ENCODE data around the gene SOD3.

DNA sequence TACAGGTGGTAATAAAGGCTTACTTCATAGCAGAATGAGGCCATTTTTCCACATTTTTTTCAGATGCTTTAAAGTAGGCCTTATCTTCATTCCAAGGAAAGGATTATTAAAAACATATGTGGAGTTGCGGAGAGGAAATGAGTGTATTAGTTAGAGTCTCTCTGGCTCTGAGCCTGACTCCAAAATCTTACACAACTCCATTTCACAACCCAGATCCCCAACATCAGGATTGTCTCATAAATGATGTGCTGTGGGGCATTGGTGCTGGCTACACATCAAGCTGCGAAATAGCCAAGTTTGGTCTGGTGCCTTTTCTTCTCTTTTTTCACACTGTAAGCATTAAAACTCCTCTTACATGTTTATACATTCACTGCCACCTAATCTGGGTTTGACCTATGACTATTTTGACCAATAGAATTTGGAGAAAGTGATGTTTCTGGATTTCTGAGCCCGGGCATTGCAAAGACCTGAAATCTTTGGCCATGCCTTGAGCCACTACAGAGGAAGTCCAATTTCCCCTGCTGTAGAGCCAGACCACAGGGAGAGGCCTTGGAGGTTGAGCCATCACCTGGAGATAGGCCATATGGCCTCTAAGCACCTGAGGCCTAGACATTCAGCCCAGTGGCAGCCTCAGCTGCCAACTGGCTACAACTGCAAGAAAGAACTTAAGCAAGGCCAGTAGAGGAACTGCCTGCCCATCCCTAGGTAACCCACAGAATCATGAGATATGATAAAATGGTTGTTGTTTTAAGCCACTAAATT is 16.7 kb upstream of the SOD3 start:
- no peak for TF ChIP-seq PHB (CRISPR knock-in tag; IDR thresholded peaks at IDR 0.05)
- no peak for TF ChIP-seq FOXJ3 (CRISPR knock-in tag; IDR thresholded peaks at IDR 0.05)
- TF ChIP-seq JUND (IDR thresholded peaks at IDR 0.05; ENCODE audit: borderline replicate concordance, low read depth, low read length), result no peak
- TF ChIP-seq JUND (tag; IDR thresholded peaks at IDR 0.05; ENCODE audit: borderline replicate concordance, low read depth, low read length), result no peak
- TF ChIP-seq FOSL1 (tag; conservative IDR thresholded peaks at IDR 0.05), result no peak
- TF ChIP-seq EGR1 (conservative IDR thresholded peaks at IDR 0.05), result no peak
- no peak for TF ChIP-seq POLR2A (conservative IDR thresholded peaks at IDR 0.05)
- TF ChIP-seq EP300 (IDR thresholded peaks at IDR 0.05; ENCODE audit: low read length), result no peak
- TF ChIP-seq STAT5A (IDR thresholded peaks at IDR 0.05; ENCODE audit: borderline replicate concordance, low read length), result no peak
- no peak for TF ChIP-seq ZNF217 (CRISPR knock-in tag; IDR thresholded peaks at IDR 0.05)
- no peak for TF ChIP-seq PCBP2 (IDR thresholded peaks at IDR 0.05; ENCODE audit: low read depth, low read length, poor library complexity, severe bottlenecking)
- no peak for TF ChIP-seq DPF2 (IDR thresholded peaks at IDR 0.05)
- no peak for TF ChIP-seq SMAD3 (CRISPR knock-in tag; conservative IDR thresholded peaks at IDR 0.05)
- no peak for TF ChIP-seq MAFK (IDR thresholded peaks at IDR 0.05; ENCODE audit: low read length)
- TF ChIP-seq SMARCA4 (IDR thresholded peaks at IDR 0.05), result no peak

All from K562 (cell line).